Keratinocyte (primary cell): ENCODE data around the gene GNPTAB. TPM values are rescaled to one million over a fixed set of nuclear protein-coding genes. Genes with fewer than 3 reads are reported as not detected.

Source experiments
- DNase-seq: peaks from one replicate; pipeline ENCODE4 v3.0.0-alpha.2; 2011; ENCODE audit warnings: low read depth, missing footprints, low spot score
- FAIRE-seq: peaks from 2 replicates; lab custom pipeline; 2011; peaks lifted over from hg19 to GRCh38; lab: Jason Lieb, UNC
- H2AFZ ChIP-seq: 2 replicates; pipeline ENCODE4 v1.6.0; 2012; ENCODE audit warnings: low read length, control low read depth, inconsistent platforms; ENCODE audit not compliant: control insufficient read depth
- H3K27ac ChIP-seq: 2 replicates; pipeline ENCODE4 v1.5.1; 2011; ENCODE audit warnings: low read length; ENCODE audit not compliant: control insufficient read depth, insufficient read depth
- H3K27me3 ChIP-seq: 3 replicates; pipeline ENCODE4 v1.6.0; 2011; ENCODE audit warnings: low read length; ENCODE audit not compliant: control insufficient read depth, insufficient read depth; ENCODE audit errors: extremely low read depth
- H3K36me3 ChIP-seq, 2 experiments: 2 replicates in 1 of 2; 3 replicates in 1 of 2; pipeline ENCODE4 v1.5.1; 2011; ENCODE audit warnings: low read length in 2 of 2, mild to moderate bottlenecking in 1 of 2; ENCODE audit not compliant: control insufficient read depth in 2 of 2, insufficient read depth in 2 of 2; ENCODE audit errors: extremely low read depth in 1 of 2
- H3K4me1 ChIP-seq: 3 replicates; pipeline ENCODE4 v1.5.1; 2011; ENCODE audit warnings: low read length; ENCODE audit not compliant: control insufficient read depth, insufficient read depth; ENCODE audit errors: extremely low read depth
- H3K4me2 ChIP-seq: 3 replicates; pipeline ENCODE4 v1.6.0; 2011; ENCODE audit warnings: low read depth, low read length; ENCODE audit not compliant: control insufficient read depth, insufficient read depth; ENCODE audit errors: extremely low read depth
- H3K4me3 ChIP-seq, 3 experiments: fragments of 200-600 bp in 1 of 3; sonication (generic) in 1 of 3; 2 replicates in 2 of 3; 3 replicates in 1 of 3; pipeline ENCODE4 v1.5.1; 2011 to 2016; ENCODE audit warnings: low read length in 3 of 3, mild to moderate bottlenecking in 3 of 3, control low read depth in 2 of 3, inconsistent platforms in 1 of 3, low read depth in 1 of 3, mixed read lengths in 1 of 3, mixed run types in 1 of 3, moderate library complexity in 1 of 3; ENCODE audit not compliant: control insufficient read depth in 2 of 3, insufficient read depth in 2 of 3; ENCODE audit errors: extremely low read depth in 1 of 3
- H3K79me2 ChIP-seq: 2 replicates; pipeline ENCODE4 v1.6.0; 2012; ENCODE audit warnings: low read length; ENCODE audit not compliant: control insufficient read depth, insufficient read depth
- H3K9ac ChIP-seq: 3 replicates; pipeline ENCODE4 v1.6.0; 2011; ENCODE audit warnings: low read length; ENCODE audit not compliant: control insufficient read depth, insufficient read depth; ENCODE audit errors: extremely low read depth
- H3K9me1 ChIP-seq: 3 replicates; pipeline ENCODE4 v1.6.0; 2011; ENCODE audit warnings: low read length; ENCODE audit not compliant: control insufficient read depth, insufficient read depth; ENCODE audit errors: extremely low read depth
- H3K9me3 ChIP-seq: 2 replicates; pipeline ENCODE4 v1.5.1; 2012; ENCODE audit warnings: low read depth, low read length; ENCODE audit not compliant: control insufficient read depth
- H4K20me1 ChIP-seq: 3 replicates; pipeline ENCODE4 v1.6.0; 2011; ENCODE audit warnings: low read length; ENCODE audit not compliant: control insufficient read depth, insufficient read depth; ENCODE audit errors: extremely low read depth
- CTCF ChIP-seq, 3 experiments: IDR thresholded peaks in 1 of 3; conservative IDR thresholded peaks in 1 of 3; optimal IDR thresholded peaks in 1 of 3; 2 replicates in 2 of 3; 3 replicates in 1 of 3; pipeline versions ENCODE3 to v1.5.1; 2011; ENCODE audit warnings: low read length in 3 of 3, mild to moderate bottlenecking in 3 of 3, moderate library complexity in 2 of 3, control low read depth in 1 of 3, inconsistent platforms in 1 of 3; ENCODE audit not compliant: insufficient read depth in 2 of 3; ENCODE audit errors: extremely low read depth in 1 of 3
- EZH2 ChIP-seq: IDR thresholded peaks from one replicate; pipeline ENCODE4 v1.6.1; 2012; ENCODE audit warnings: inconsistent platforms, mild to moderate bottlenecking, low read length, moderate library complexity
- dilution Hi-C: fragments of 300-500 bp; cut with MboI; formaldehyde crosslinking; loops from one replicate; pipeline ENCODE4 v1.7.0; 2020; ENCODE audit warnings: low sequenced_read_pairs; ENCODE audit not compliant: extremely low pct_ligation_motif_present
- polyA plus RNA-seq, 5 experiments: library from polyadenylated mRNA; depleted of rRNA in 3 of 5; stranded (reverse) in 3 of 5; stranded (forward) in 1 of 5; unstranded in 1 of 5; fragments of >200 nt; gene quantifications; 1 replicate in 1 of 5; 2 replicates in 3 of 5; 3 replicates in 1 of 5; pipeline versions ENCODE4 v1.2.1 to v1.2.3, GENCODE V29; 2011 to 2012; ENCODE audit warnings: missing spikeins in 2 of 5, low read depth in 1 of 5, low replicate concordance in 1 of 5

Gene GNPTAB
- polyA plus RNA-seq, 1 donor (not counting 4 experiments of a cell fraction or from before 2014, with no cell fraction given), result 35.7 TPM

- Histone ChIP-seq H3K4me3 (no peak overlapping the region), H3K9me1 (no peaks in the 10 kb centered on the region), H4K20me1 (no peaks in the 10 kb centered on the region), H3K4me1 (no peaks in the 10 kb centered on the region), H3K9ac (no peak overlapping the region), H3K79me2 (no peaks in the 10 kb centered on the region), H3K36me3 (peaks cover 0 to 4% of the 10 kb centered on the region in 2 experiments), H2AFZ (no peak overlapping the region), H3K27me3 (no peaks in the 10 kb centered on the region), H3K9me3 (no peaks in the 10 kb centered on the region), H3K4me2 (no peak overlapping the region), H3K27ac (no peak overlapping the region)
- TF ChIP-seq EZH2 (no peak), CTCF (optimal IDR thresholded peaks at IDR 0.05 in 1 of 3, IDR thresholded peaks at IDR 0.05 in 1 of 3, conservative IDR thresholded peaks at IDR 0.05 in 1 of 3; ENCODE audit: extremely low read depth in 1 of 3, insufficient read depth in 2 of 3, low read length in 3 of 3) (no peak)
- dilution Hi-C loops, result no loop called here
- FAIRE-seq (no peak), DNase-seq (no peak)
These were observed 45.1 kb downstream of the GNPTAB start for GRCh38 chr12:101785671-101786070.

DNA sequence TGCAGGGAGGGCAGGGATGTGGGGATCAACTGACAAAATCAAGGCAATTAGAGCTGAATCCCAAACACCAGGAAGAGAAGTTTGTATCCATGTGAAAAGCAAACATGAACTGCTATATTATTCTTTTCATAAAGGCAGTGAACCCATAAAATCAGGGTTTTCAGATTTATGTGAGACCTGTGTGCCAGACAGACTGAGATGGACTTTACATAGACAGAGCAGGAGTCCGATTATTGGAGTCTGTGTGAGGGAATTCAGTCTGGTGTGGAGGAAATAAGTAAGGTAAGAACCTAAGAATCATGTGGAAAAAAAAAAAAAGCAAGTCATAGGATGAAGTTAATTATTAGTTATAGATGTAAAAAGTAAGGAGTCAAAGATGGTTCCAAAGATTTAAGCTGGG is 46.4 kb downstream of the GNPTAB start:
- Histone ChIP-seq H4K20me1 (no peaks in the 10 kb centered on the region), H3K36me3 (peaks cover 4 to 8% of the 10 kb centered on the region in 2 experiments), H3K4me3 (no peak overlapping the region), H3K9ac (no peak overlapping the region), H3K9me3 (no peaks in the 10 kb centered on the region), H3K79me2 (no peaks in the 10 kb centered on the region), H3K4me2 (no peak overlapping the region), H3K4me1 (no peaks in the 10 kb centered on the region), H2AFZ (no peak overlapping the region), H3K27me3 (no peaks in the 10 kb centered on the region), H3K27ac (no peak overlapping the region), H3K9me1 (no peaks in the 10 kb centered on the region)
- TF ChIP-seq EZH2, result no peak
- no peak for TF ChIP-seq CTCF (optimal IDR thresholded peaks at IDR 0.05 in 1 of 3, IDR thresholded peaks at IDR 0.05 in 1 of 3, conservative IDR thresholded peaks at IDR 0.05 in 1 of 3; ENCODE audit: extremely low read depth in 1 of 3, insufficient read depth in 2 of 3, low read length in 3 of 3)
- dilution Hi-C loops, result no loop called here
- no peak for FAIRE-seq
- DNase-seq, result no peak
